ENCODE measurements around the gene CPLX3.
A peak's percentile ranks its signal among the peaks of the same experiment; 100 is the strongest.

CPLX3 gene

GRCh38 chr15:74856537-74856936, 30.1 kb downstream of the CPLX3 start:
- Histone ChIP-seq H3K9me3 (ENCODE audit: low read length) (no peaks in the 10 kb centered on the region), H4K20me1 (ENCODE audit: insufficient read depth, low read length) (no peaks in the 10 kb centered on the region), H3K4me1 (ENCODE audit: insufficient read depth, low read length, severe bottlenecking) (peaks cover 36% of the 10 kb centered on the region), H3K27me3 (ENCODE audit: insufficient read depth, low read length) (no peaks in the 10 kb centered on the region), H3K79me2 (ENCODE audit: insufficient read depth, low read length) (no peaks in the 10 kb centered on the region), H3K4me2 (ENCODE audit: low read length) (no peak overlapping the region), H3K4me3 (ENCODE audit: low read depth, low read length, poor library complexity, severe bottlenecking) (no peak overlapping the region), H3K27ac (ENCODE audit: low read depth, low read length, poor library complexity, severe bottlenecking) (peak overlapping the region; percentile 81), H3K9me2 (ENCODE audit: low read depth, low read length) (no peaks in the 10 kb centered on the region), H3K9ac (ENCODE audit: low read length) (no peak overlapping the region), H3K36me3 (ENCODE audit: insufficient read depth, low read length) (peaks cover 25% of the 10 kb centered on the region), H3F3A (ENCODE audit: insufficient read depth, low read length) (no peaks in the 10 kb centered on the region), H2AFZ (ENCODE audit: low read length) (no peak overlapping the region)
- no peak for TF ChIP-seq CTCF (IDR thresholded peaks at IDR 0.05; ENCODE audit: low read length)
- no peak for TF ChIP-seq EZH2 (IDR thresholded peaks at IDR 0.05; ENCODE audit: borderline replicate concordance, low read length)

GRCh38 chr15:74857082-74857655, 30.7 kb downstream of the CPLX3 start:
- Histone ChIP-seq H3K4me2 (ENCODE audit: low read length) (peak overlapping the region; percentile 2; the same call in 1 of the 2 replicates), H3K36me3 (ENCODE audit: insufficient read depth, low read length) (peaks cover 20% of the 10 kb centered on the region), H3F3A (ENCODE audit: insufficient read depth, low read length) (no peaks in the 10 kb centered on the region), H3K27ac (ENCODE audit: low read depth, low read length, poor library complexity, severe bottlenecking) (peak overlapping the region; percentile 81), H3K4me3 (ENCODE audit: low read depth, low read length, poor library complexity, severe bottlenecking) (no peak overlapping the region), H4K20me1 (ENCODE audit: insufficient read depth, low read length) (no peaks in the 10 kb centered on the region), H3K79me2 (ENCODE audit: insufficient read depth, low read length) (no peaks in the 10 kb centered on the region), H3K9ac (ENCODE audit: low read length) (peak overlapping the region; percentile 2; the same call in 1 of the 2 replicates), H3K9me3 (ENCODE audit: low read length) (no peaks in the 10 kb centered on the region), H3K27me3 (ENCODE audit: insufficient read depth, low read length) (no peaks in the 10 kb centered on the region), H3K4me1 (ENCODE audit: insufficient read depth, low read length, severe bottlenecking) (peaks cover 36% of the 10 kb centered on the region), H2AFZ (ENCODE audit: low read length) (no peak overlapping the region), H3K9me2 (ENCODE audit: low read depth, low read length) (no peaks in the 10 kb centered on the region)
- no peak for TF ChIP-seq EZH2 (IDR thresholded peaks at IDR 0.05; ENCODE audit: borderline replicate concordance, low read length)
- no peak for TF ChIP-seq CTCF (IDR thresholded peaks at IDR 0.05; ENCODE audit: low read length)

GRCh38 chr15:74857671-74858368, 31.4 kb downstream of the CPLX3 start:
- Histone ChIP-seq H3K9me3 (ENCODE audit: low read length) (no peaks in the 10 kb centered on the region), H3K9ac (ENCODE audit: low read length) (peak overlapping the region; percentile 2; the same call in 1 of the 2 replicates), H3K27ac (ENCODE audit: low read depth, low read length, poor library complexity, severe bottlenecking) (peak overlapping the region; percentile 81)

More at GRCh38 chr15:74857671-74858368, 31.4 kb downstream of the CPLX3 start:
- TF ChIP-seq EZH2 (IDR thresholded peaks at IDR 0.05; ENCODE audit: borderline replicate concordance, low read length): no peak
- TF ChIP-seq CTCF (IDR thresholded peaks at IDR 0.05; ENCODE audit: low read length): no peak
- no peak overlapping the region for H2AFZ ChIP-seq (ENCODE audit: low read length)
- H4K20me1 ChIP-seq (ENCODE audit: insufficient read depth, low read length): no peaks in the 10 kb centered on the region
- H3K79me2 ChIP-seq (ENCODE audit: insufficient read depth, low read length): no peaks in the 10 kb centered on the region
- H3K9me2 ChIP-seq (ENCODE audit: low read depth, low read length): no peaks in the 10 kb centered on the region
- no peaks in the 10 kb centered on the region for H3K27me3 ChIP-seq (ENCODE audit: insufficient read depth, low read length)
- H3K36me3 ChIP-seq (ENCODE audit: insufficient read depth, low read length): peaks cover 14% of the 10 kb centered on the region
- H3K4me1 ChIP-seq (ENCODE audit: insufficient read depth, low read length, severe bottlenecking): peaks cover 36% of the 10 kb centered on the region
- H3K4me2 ChIP-seq (ENCODE audit: low read length): peak overlapping the region; percentile 2; the same call in 1 of the 2 replicates
- H3F3A ChIP-seq (ENCODE audit: insufficient read depth, low read length): no peaks in the 10 kb centered on the region
- H3K4me3 ChIP-seq (ENCODE audit: low read depth, low read length, poor library complexity, severe bottlenecking): no peak overlapping the region

Data from OCI-LY1 (cell line).